Gastrocnemius medialis (tissue), 4 donors: ENCODE results near the gene ARSG.

Experiments
- CTCF ChIP-seq, 5 experiments: fragments of 450-650 bp in 3 of 5; fragments of 200-600 bp in 2 of 5; sonication (generic) in 2 of 5; IDR thresholded peaks in 4 of 5; conservative IDR thresholded peaks in 1 of 5; 1 replicate in 4 of 5; 2 replicates in 1 of 5; pipeline ENCODE4 v1.5.1; 2016 to 2019; ENCODE audit warnings: antibody characterized with exemption in 5 of 5, mild to moderate bottlenecking in 3 of 5, moderate library complexity in 3 of 5
- POLR2A ChIP-seq, 2 donors: fragments of 450-650 bp; IDR thresholded peaks; one replicate each; pipeline ENCODE4 v1.6.1; 2017; ENCODE audit warnings: antibody characterized with exemption in 2 of 2, mild to moderate bottlenecking in 2 of 2, moderate library complexity in 2 of 2

- TF ChIP-seq CTCF (IDR thresholded peaks at IDR 0.05 in 4 of 5, conservative IDR thresholded peaks at IDR 0.05 in 1 of 5) (no peak), POLR2A (IDR thresholded peaks at IDR 0.05) (no peak)
Observed at GRCh38 chr17:68420065-68420464, 128.8 kb downstream of the ARSG start.
